MCF 10A (cell line): ENCODE results near the gene PHAF1. TPM values are rescaled to one million over a fixed set of nuclear protein-coding genes. Genes with fewer than 3 reads are reported as not detected.

Source experiments
- BruUV-seq: library from RNA; stranded (reverse); fragments of 400-500 nt; replicated peaks from 2 replicates; lab custom pipeline; 2021; lab: Mats Ljungman, UMichigan
- CTCF ChIA-PET: fragments of 300-600 bp; sonication (Branson Sonifier 250); formaldehyde crosslinking; extraction: SDS; loops from one replicate; lab custom pipeline; 2021; ENCODE audit warnings: antibody characterized with exemption, inconsistent platforms; lab: Yijun Ruan, JAX
- POLR2A ChIA-PET: fragments of 300-600, 350-650 bp; sonication (Branson Sonifier 250); formaldehyde crosslinking; extraction: SDS; loops from one replicate; lab custom pipeline; 2020; ENCODE audit warnings: antibody characterized with exemption, inconsistent platforms; lab: Yijun Ruan, JAX
- DNase-seq: peaks from one replicate; pipeline ENCODE4 v3.0.0-alpha.2; 2018; ENCODE audit not compliant: unreplicated experiment
- H3K27ac Mint-ChIP-seq: one replicate; pipeline ENCODE4 v1.8.0; 2022; ENCODE audit warnings: mild to moderate bottlenecking, low read depth, mixed read lengths; ENCODE audit not compliant: unreplicated experiment
- H3K27me3 Mint-ChIP-seq: one replicate; pipeline ENCODE4 v1.8.0; 2022; ENCODE audit warnings: mixed read lengths; ENCODE audit not compliant: insufficient read depth, unreplicated experiment
- H3K36me3 Mint-ChIP-seq: one replicate; pipeline ENCODE4 v1.8.0; 2022; ENCODE audit warnings: mild to moderate bottlenecking, moderate library complexity, mixed read lengths; ENCODE audit not compliant: insufficient read depth, unreplicated experiment
- H3K4me1 Mint-ChIP-seq: one replicate; pipeline ENCODE4 v1.8.0; 2022; ENCODE audit warnings: mixed read lengths; ENCODE audit not compliant: insufficient read depth, unreplicated experiment
- H3K4me3 Mint-ChIP-seq: one replicate; pipeline ENCODE4 v1.8.0; 2022; ENCODE audit warnings: mild to moderate bottlenecking, moderate library complexity, mixed read lengths; ENCODE audit not compliant: unreplicated experiment
- H3K9me3 Mint-ChIP-seq: one replicate; pipeline ENCODE4 v1.8.0; 2022; ENCODE audit warnings: mixed read lengths; ENCODE audit not compliant: unreplicated experiment
- CTCF ChIP-seq: fragments of 200-600 bp; IDR thresholded peaks from one replicate; pipeline ENCODE4 v1.8.0; 2022; ENCODE audit warnings: antibody characterized with exemption, mild to moderate bottlenecking; ENCODE audit not compliant: unreplicated experiment
- intact Hi-C: fragments of 100-400 bp; cut with micrococcal nuclease; formaldehyde crosslinking; loops from 2 replicates; pipeline ENCODE4 v1.14.1; 2022
- total RNA-seq: library from RNA; stranded (reverse); gene quantifications from 2 replicates; pipeline ENCODE4 v1.2.3, GENCODE V29; 2022

PHAF1 gene
- total RNA-seq, 1 experiment from 2014 or later = 14.5 TPM

GRCh38 chr16:67188798-67189197, 79.1 kb downstream of the PHAF1 start:
- intact Hi-C loops = no loop called here
- peaks cover 5% of the 10 kb centered on the region for H3K36me3 Mint-ChIP-seq
- no peaks in the 10 kb centered on the region for H3K27me3 Mint-ChIP-seq
- BruUV-seq = no TSS peak
- peaks cover 14% of the 10 kb centered on the region for H3K4me1 Mint-ChIP-seq
- TF ChIP-seq CTCF = no peak
- H3K9me3 Mint-ChIP-seq = no peaks in the 10 kb centered on the region
- no peak overlapping the region for H3K27ac Mint-ChIP-seq
- POLR2A ChIA-PET = interaction anchor here (1.4 to 1.9 kb wide), 3 partner anchors 10 to 57 kb away, joined by 3 to 5 read pairs (median 4); partner anchors contain the start of gene NOL3
- no peak overlapping the region for H3K4me3 Mint-ChIP-seq
- no peak for DNase-seq
- CTCF ChIA-PET = interaction anchor here (0.6 to 2.8 kb wide), 8 partner anchors 9 to 241 kb away, joined by 3 to 11 read pairs (median 3); partner anchors contain the start of gene ELMO3

- Mint-ChIP-seq H3K36me3 (peaks cover 10% of the 10 kb centered on the region), H3K9me3 (no peaks in the 10 kb centered on the region), H3K4me3 (no peak within 1 kb of the TSS), H3K27ac (no peak within 1 kb of the TSS), H3K4me1 (peaks cover 13% of the 10 kb centered on the region), H3K27me3 (no peaks in the 10 kb centered on the region)
- POLR2A ChIA-PET = interaction anchor here (1.4 to 1.9 kb wide), 3 partner anchors 8 to 56 kb away, joined by 3 to 8 read pairs (median 5); no protein-coding TSS in a partner anchor
- no peak for DNase-seq
- intact Hi-C loops = no loop called here
- no TSS peak for BruUV-seq
- no peak for TF ChIP-seq CTCF
- CTCF ChIA-PET = interaction anchor here (0.6 to 1.6 kb wide), 7 partner anchors 8 to 171 kb away, joined by 3 to 4 read pairs (median 3); partner anchors contain the start of gene ELMO3
Observed at GRCh38 chr16:67190041-67190440, 80.3 kb downstream of the PHAF1 start, which contains the start of gene EXOC3L1. TSS of gene EXOC3L1 (minus strand) at chr16:67190136. CDS start at chr16:67189676, 460 bp downstream.

- ChIA-PET CTCF (interaction anchor here (0.9 to 1.6 kb wide), 3 partner anchors 8 to 55 kb away, joined by 3 to 4 read pairs (median 4); partner anchors contain the start of gene ELMO3), POLR2A (interaction anchor here (1.4 kb wide), 1 partner anchor 16 kb away, joined by 8 read pairs; no protein-coding TSS in a partner anchor)
- no peak for DNase-seq
- Mint-ChIP-seq H3K27me3 (no peaks in the 10 kb centered on the region), H3K27ac (peak overlapping the region; percentile 78), H3K4me1 (peaks cover 9% of the 10 kb centered on the region), H3K36me3 (peaks cover 16% of the 10 kb centered on the region), H3K9me3 (no peaks in the 10 kb centered on the region), H3K4me3 (peak overlapping the region; percentile 77)
- no TSS peak for BruUV-seq
- TF ChIP-seq CTCF = no peak
- intact Hi-C loops = no loop called here
Observed at GRCh38 chr16:67190448-67191399, 81.0 kb downstream of the PHAF1 start.
